ENCODE measurements around the gene CDK18.

The CDK18 gene

GRCh38 chr1:205570796-205571537 is 66.5 kb downstream of the CDK18 start:
- DNase-seq (ENCODE audit: low read depth): no peak

- DNase-seq (ENCODE audit: low read depth): no peak
Measured at GRCh38 chr1:205571747-205572146, 67.3 kb downstream of the CDK18 start.

DNA sequence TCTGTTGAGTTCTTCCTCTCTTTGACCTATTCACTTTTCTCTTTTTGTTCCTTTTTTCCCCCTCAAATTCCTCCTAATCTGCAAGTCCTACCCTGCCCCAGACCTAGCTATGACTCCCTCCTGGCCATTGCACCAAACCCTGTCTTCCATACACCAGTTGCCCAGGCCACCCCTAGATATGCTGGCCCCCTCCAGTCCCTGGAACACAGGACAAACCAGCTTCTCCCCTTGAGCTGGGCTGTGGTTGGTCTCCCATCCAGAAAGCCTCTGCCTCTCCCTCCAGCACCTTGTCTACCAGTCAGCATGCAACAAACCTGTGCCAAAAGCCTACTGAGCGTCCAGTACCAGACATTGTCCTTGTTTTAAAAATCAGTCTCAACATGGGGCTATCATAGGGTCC is 68.0 kb downstream of the CDK18 start:
- no peak for DNase-seq (ENCODE audit: low read depth)

DNA sequence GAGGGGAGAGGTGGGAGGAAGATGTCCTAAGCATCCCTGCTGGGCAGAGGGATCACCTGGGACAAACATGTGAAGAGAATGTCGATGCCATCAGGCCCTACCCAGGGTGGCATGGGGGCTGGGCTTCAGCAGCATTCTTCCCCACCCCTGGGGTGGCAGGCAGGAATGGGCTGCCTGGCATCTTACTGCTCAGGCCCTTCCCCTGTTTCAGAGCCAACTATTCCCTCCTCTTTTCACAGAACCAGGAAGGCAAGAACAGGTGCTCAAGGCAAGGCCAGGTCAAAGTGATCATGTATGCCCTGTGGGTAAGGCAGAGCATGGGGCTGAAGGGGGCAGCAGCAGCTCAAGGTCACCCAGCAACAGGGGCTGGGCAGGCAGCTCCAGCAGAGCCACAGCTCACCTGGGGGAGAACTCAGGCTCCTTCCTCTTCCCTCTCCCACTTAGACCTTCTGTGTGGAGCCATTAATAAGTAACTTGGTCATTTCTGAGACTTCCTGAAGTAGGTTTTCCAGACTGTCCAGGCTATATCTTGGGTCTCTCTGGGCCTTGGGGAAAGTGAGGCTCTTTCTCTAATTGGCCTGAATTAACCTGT is 70.9 kb downstream of the CDK18 start:
- no peak for DNase-seq (ENCODE audit: low read depth)

DNA sequence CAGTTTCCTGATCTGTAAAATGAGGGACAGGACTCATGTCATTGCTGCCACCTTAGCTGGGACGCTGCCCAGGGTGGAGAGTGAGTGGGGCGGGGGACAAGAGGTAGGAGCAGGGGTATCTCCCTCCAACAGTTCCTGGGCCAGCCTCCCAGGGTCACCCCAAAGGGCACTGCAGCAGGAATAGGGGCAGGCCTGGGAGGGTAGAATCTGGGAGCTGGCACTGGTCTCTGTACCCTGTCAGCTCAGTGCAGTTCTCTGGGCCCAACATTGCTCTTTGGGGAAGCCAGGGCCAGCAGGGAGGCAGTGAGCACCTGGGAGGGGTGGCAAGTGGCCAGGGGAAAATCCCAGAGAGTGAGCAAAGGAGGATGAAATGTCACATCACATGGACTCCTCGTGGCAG is 71.5 kb downstream of the CDK18 start:
- no peak for DNase-seq (ENCODE audit: low read depth)

- no peak for DNase-seq (ENCODE audit: low read depth)
Measured at GRCh38 chr1:205576805-205577761, 72.6 kb downstream of the CDK18 start.

DNA sequence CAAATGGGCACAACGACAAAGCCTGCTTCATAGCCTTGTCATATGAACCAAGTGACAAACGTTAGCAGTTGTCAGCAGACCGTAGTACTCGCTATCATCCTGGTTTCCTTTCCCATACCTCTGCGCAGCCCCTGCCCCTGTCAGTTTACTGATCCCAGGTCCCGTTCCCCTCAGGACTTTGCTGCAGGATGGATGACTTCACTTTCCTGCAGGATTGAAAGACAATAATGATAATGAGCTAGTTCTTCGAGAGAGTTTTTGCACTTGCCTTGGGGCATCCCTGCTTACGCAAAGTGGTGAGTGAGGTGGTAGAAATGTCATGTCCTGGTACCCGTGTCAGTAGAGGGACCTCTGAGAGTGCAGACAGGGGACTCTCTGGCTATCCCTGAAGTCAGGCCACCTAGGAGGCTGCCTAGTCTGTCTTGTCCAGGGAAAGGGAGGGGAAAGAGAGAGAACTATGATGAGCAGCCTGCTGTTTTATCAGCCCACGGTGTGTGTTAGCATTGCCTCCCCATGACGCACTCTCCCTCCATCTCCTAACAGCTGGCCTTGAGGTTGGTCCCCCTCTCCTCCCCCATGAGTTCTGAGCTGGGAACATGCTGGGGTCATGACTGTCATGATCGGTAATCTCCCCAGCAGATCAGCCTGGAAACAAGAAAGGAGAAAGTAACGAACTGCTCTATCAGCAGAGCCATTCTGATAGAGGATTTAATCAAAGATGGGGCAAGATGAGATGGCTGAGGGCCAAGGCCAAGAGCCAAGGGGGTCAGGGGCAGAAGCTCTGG is 73.6 kb downstream of the CDK18 start:
- DNase-seq (ENCODE audit: low read depth): no peak

GRCh38 chr1:205578780-205579571 is 74.5 kb downstream of the CDK18 start:
- no peak for DNase-seq (ENCODE audit: low read depth)

DNA sequence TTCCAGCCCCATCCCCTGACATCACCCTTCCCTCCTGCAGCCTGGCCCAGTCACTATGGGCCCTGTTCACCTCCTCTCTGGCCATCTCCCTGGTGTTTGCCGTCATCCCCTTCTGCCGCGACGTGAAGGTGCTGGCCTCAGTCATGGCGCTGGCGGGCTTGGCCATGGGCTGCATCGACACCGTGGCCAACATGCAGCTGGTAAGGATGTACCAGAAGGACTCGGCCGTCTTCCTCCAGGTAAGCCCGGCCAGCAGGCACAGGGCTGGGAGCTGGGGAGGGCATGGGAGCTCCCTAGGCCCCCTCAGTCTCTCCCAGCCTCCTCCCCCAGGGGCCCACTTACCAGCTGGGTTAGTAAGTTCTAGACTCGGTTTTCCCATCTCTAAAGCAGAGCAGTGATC is 75.2 kb downstream of the CDK18 start:
- DNase-seq (ENCODE audit: low read depth): no peak

DNA sequence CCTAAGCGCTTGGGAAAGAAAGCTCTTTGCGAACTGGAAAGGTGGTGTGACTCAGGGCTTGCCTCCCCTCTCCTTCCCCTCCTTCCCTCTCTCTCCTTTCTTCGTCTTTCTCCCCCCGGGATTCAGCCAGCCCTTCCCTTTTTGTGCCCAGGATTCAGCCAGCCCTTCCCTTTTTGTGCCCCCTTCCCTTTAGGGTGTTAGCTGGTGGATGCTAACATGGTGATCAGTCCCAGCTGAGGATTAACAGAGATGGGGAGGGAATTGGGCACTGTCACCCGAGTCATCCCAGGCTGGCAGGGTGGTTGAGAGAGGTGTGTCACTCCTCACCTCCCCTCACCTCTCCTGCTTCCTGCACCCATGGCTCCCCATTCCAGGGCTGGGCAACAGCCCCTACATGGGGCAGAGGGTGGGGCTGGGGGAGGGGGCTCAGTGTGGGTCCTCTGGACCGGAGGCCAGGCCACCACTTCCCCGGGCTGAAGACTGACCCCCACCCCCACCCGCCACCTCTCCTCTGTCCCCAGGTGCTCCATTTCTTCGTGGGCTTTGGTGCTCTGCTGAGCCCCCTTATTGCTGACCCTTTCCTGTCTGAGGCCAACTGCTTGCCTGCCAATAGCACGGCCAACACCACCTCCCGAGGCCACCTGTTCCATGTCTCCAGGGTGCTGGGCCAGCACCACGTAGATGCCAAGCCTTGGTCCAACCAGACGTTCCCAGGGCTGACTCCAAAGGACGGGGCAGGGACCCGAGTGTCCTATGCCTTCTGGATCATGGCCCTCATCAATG is 75.9 kb downstream of the CDK18 start:
- no peak for DNase-seq (ENCODE audit: low read depth)

DNA sequence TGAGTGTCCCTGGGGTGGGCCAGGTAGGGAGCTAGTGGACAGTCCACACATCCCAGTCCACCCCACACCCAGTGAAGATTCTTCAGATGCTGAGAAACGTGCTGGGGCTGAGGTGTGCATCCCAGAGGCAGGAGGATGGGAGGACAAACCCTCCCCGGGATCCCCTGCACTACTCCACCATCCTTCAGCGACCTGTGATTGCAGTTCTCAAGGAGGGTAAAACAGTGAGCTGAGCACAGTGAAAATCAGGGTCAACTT is 76.4 kb downstream of the CDK18 start:
- no peak for DNase-seq (ENCODE audit: low read depth)

- no peak for DNase-seq (ENCODE audit: low read depth)
Measured at GRCh38 chr1:205581321-205581980, 77.0 kb downstream of the CDK18 start.

DNA sequence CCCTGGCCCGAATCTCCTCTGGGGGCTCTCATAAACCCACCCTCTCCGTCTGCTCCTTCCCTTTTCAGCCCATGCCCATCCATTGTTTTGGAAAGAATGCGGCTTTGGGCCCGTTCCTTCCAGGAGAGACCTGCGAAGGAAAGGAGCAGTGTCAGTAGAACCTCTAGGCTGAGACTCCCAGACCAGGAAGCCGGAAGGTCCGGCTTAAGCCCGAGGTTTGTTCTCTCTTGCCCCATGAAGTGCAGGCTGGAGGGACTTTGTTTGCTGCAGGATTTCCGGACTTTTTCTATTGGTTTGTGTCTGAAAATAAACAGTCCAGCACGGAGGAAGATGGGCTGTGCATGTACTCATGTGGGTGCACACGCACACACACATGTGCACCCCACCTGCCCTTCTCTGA is 77.6 kb downstream of the CDK18 start:
- DNase-seq (ENCODE audit: low read depth): no peak
